ENCODE results near the gene INCENP.
A peak's percentile ranks its signal among the peaks of the same experiment; 100 is the strongest.

Gene INCENP

GRCh38 chr11:62088331-62088933 lies 35.4 kb upstream of the INCENP start:
- no peak overlapping the region for H3K4me3 ChIP-seq (ENCODE audit: low read depth, low read length)
- DNase-seq (ENCODE audit: low read depth), result no peak
- no peak for TF ChIP-seq CTCF (IDR thresholded peaks at IDR 0.05; ENCODE audit: low read depth, low read length, missing control alignments)

- DNase-seq (ENCODE audit: low read depth), result no peak
- no peak for TF ChIP-seq CTCF (IDR thresholded peaks at IDR 0.05; ENCODE audit: low read depth, low read length, missing control alignments)
- no peak overlapping the region for H3K4me3 ChIP-seq (ENCODE audit: low read depth, low read length)
These were observed 20.7 kb upstream of the INCENP start for GRCh38 chr11:62103141-62103540.

GRCh38 chr11:62103986-62104385 lies 19.8 kb upstream of the INCENP start:
- TF ChIP-seq CTCF (IDR thresholded peaks at IDR 0.05; ENCODE audit: low read depth, low read length, missing control alignments), result no peak
- H3K4me3 ChIP-seq (ENCODE audit: low read depth, low read length), result no peak overlapping the region
- DNase-seq (ENCODE audit: low read depth), result no peak

GRCh38 chr11:62104816-62105653 lies 18.8 kb upstream of the INCENP start:
- no peak overlapping the region for H3K4me3 ChIP-seq (ENCODE audit: low read depth, low read length)
- TF ChIP-seq CTCF (IDR thresholded peaks at IDR 0.05; ENCODE audit: low read depth, low read length, missing control alignments), result no peak
- DNase-seq (ENCODE audit: low read depth), result no peak

- no peak for DNase-seq (ENCODE audit: low read depth)
- H3K4me3 ChIP-seq (ENCODE audit: low read depth, low read length), result no peak overlapping the region
- no peak for TF ChIP-seq CTCF (IDR thresholded peaks at IDR 0.05; ENCODE audit: low read depth, low read length, missing control alignments)
These were observed 18.1 kb upstream of the INCENP start for GRCh38 chr11:62105667-62106191.

- no peak overlapping the region for H3K4me3 ChIP-seq (ENCODE audit: low read depth, low read length)
- DNase-seq (ENCODE audit: low read depth), result no peak
- peak; percentile 71 for TF ChIP-seq CTCF (IDR thresholded peaks at IDR 0.05; ENCODE audit: low read depth, low read length, missing control alignments)
These were observed 15.6 kb upstream of the INCENP start for GRCh38 chr11:62108017-62108750.
